ENCODE results near the gene AFF2. TPM values are rescaled to one million over a fixed set of nuclear protein-coding genes. Genes with fewer than 3 reads are reported as not detected.

The AFF2 gene
- total RNA-seq, 6 donors from 2014 or later, result 6.1 to 17.4 (median 9.7) TPM

- no peaks in the 10 kb centered on the region for H3K27me3 ChIP-seq
- ATAC-seq (ENCODE audit: low FRiP score in 2 of 2), result no peak
- WGBS, 2 donors, result 65 to 93% methylated on average over 6 of the region's 6 CpGs
Measured at GRCh38 chrX:148555571-148556243, 55.3 kb downstream of the AFF2 start.

GRCh38 chrX:148556498-148556897 is 56.1 kb downstream of the AFF2 start:
- Histone ChIP-seq H3K27ac (no peak overlapping the region), H3K9me3 (no peaks in the 10 kb centered on the region), H3K27me3 (no peaks in the 10 kb centered on the region), H3K4me1 (no peaks in the 10 kb centered on the region), H3K4me3 (no peak overlapping the region), H3K36me3 (no peaks in the 10 kb centered on the region)
- ATAC-seq (ENCODE audit: low FRiP score in 2 of 2), result no peak
- no peak for DNase-seq
- 88 to 100% methylated on average over 1 of the region's 1 CpG for WGBS, 2 donors
- TF ChIP-seq CTCF (IDR thresholded peaks at IDR 0.05) (no peak), POLR2AphosphoS5 (IDR thresholded peaks at IDR 0.05) (no peak), EP300 (IDR thresholded peaks at IDR 0.05) (no peak), POLR2A (IDR thresholded peaks at IDR 0.05) (no peak)

More at GRCh38 chrX:148555571-148556243, 55.3 kb downstream of the AFF2 start:
- Histone ChIP-seq H3K27ac (no peak overlapping the region), H3K4me3 (no peak overlapping the region), H3K4me1 (no peaks in the 10 kb centered on the region), H3K9me3 (no peaks in the 10 kb centered on the region), H3K36me3 (no peaks in the 10 kb centered on the region)
- DNase-seq, result no peak
- no peak for TF ChIP-seq POLR2A (IDR thresholded peaks at IDR 0.05)

- WGBS, 2 donors, result 50 to 58% methylated on average over 3 of the region's 3 CpGs
- H3K9me3 ChIP-seq, result no peaks in the 10 kb centered on the region
- H3K4me3 ChIP-seq, result no peak overlapping the region
- H3K27me3 ChIP-seq, result no peaks in the 10 kb centered on the region
- H3K36me3 ChIP-seq, result no peaks in the 10 kb centered on the region
- no peak overlapping the region for H3K27ac ChIP-seq
- ATAC-seq (ENCODE audit: low FRiP score in 2 of 2) (no peak), DNase-seq (peak in 1 of 2 donors; percentile 22)
- TF ChIP-seq CTCF (IDR thresholded peaks at IDR 0.05), result no peak
- TF ChIP-seq EP300 (IDR thresholded peaks at IDR 0.05), result no peak
- no peak for TF ChIP-seq POLR2A (IDR thresholded peaks at IDR 0.05)
- no peak for TF ChIP-seq POLR2AphosphoS5 (IDR thresholded peaks at IDR 0.05)
- H3K4me1 ChIP-seq, result no peaks in the 10 kb centered on the region
Measured at GRCh38 chrX:148562846-148563245, 62.4 kb downstream of the AFF2 start.

GRCh38 chrX:148567229-148567628 is 66.8 kb downstream of the AFF2 start:
- Histone ChIP-seq H3K27ac (no peak overlapping the region), H3K4me3 (no peak overlapping the region), H3K27me3 (no peaks in the 10 kb centered on the region), H3K4me1 (no peaks in the 10 kb centered on the region), H3K9me3 (no peaks in the 10 kb centered on the region), H3K36me3 (no peaks in the 10 kb centered on the region)
- 73% methylated on average over 3 of the region's 3 CpGs; no CpG with 5 or more reads in 1 of the 2 donors for WGBS, 2 donors
- no peak for ATAC-seq (ENCODE audit: low FRiP score in 2 of 2)
- TF ChIP-seq CTCF (IDR thresholded peaks at IDR 0.05), result no peak
- no peak for TF ChIP-seq POLR2AphosphoS5 (IDR thresholded peaks at IDR 0.05)
- no peak for TF ChIP-seq EP300 (IDR thresholded peaks at IDR 0.05)
- TF ChIP-seq POLR2A (IDR thresholded peaks at IDR 0.05), result no peak
- no peak for DNase-seq

- no peak for TF ChIP-seq POLR2A (IDR thresholded peaks at IDR 0.05)
- no peak for TF ChIP-seq POLR2AphosphoS5 (IDR thresholded peaks at IDR 0.05)
- TF ChIP-seq EP300 (IDR thresholded peaks at IDR 0.05), result no peak
- TF ChIP-seq CTCF (IDR thresholded peaks at IDR 0.05), result no peak
- ATAC-seq (ENCODE audit: low FRiP score in 2 of 2), result no peak
- no peaks in the 10 kb centered on the region for H3K36me3 ChIP-seq
- DNase-seq, result no peak
- H3K4me1 ChIP-seq, result no peaks in the 10 kb centered on the region
- H3K27ac ChIP-seq, result no peak overlapping the region
- H3K9me3 ChIP-seq, result no peaks in the 10 kb centered on the region
- WGBS, 2 donors, result 62 to 90% methylated on average over 1 of the region's 1 CpG
- H3K27me3 ChIP-seq, result no peaks in the 10 kb centered on the region
- no peak overlapping the region for H3K4me3 ChIP-seq
Measured at GRCh38 chrX:148567779-148568178, 67.4 kb downstream of the AFF2 start.

Data from upper lobe of left lung (tissue), 6 donors.